GM23338 (cell line): ENCODE results near the gene SLC30A3. TPM values are rescaled to one million over a fixed set of nuclear protein-coding genes. Genes with fewer than 3 reads are reported as not detected.

Experiments
- ATAC-seq: fragments of 200-7000 bp; cut with Tn5 transposase; 3 replicates; pipeline ENCODE4 v1.9.1; 2020
- DNase-seq: peaks from one replicate; pipeline ENCODE4 v3.0.0-alpha.2; 2015; ENCODE audit warnings: low spot score
- H2AFZ ChIP-seq: fragments of 200-600 bp; sonication (generic); 2 replicates; pipeline ENCODE4 v1.8.0; 2016; ENCODE audit warnings: antibody characterized with exemption, mild to moderate bottlenecking, moderate library complexity
- H3F3A ChIP-seq: fragments of 200-600 bp; sonication (generic); replicated peaks from 2 replicates; pipeline ENCODE4 v1.8.0; 2017; ENCODE audit warnings: antibody characterized with exemption, mixed run types, low read depth
- H3K27ac ChIP-seq: fragments of 200-600 bp; sonication (generic); 2 replicates; pipeline ENCODE4 v1.6.1; 2016; ENCODE audit warnings: low read depth
- H3K27me3 ChIP-seq: fragments of 200-600 bp; sonication (generic); 2 replicates; pipeline ENCODE4 v1.8.0; 2016; ENCODE audit warnings: mild to moderate bottlenecking, mixed run types, moderate library complexity; ENCODE audit not compliant: insufficient read depth
- H3K36me3 ChIP-seq: fragments of 200-600 bp; sonication (generic); 2 replicates; pipeline ENCODE4 v1.8.0; 2016; ENCODE audit warnings: mild to moderate bottlenecking; ENCODE audit not compliant: insufficient read depth
- H3K4me1 ChIP-seq: fragments of 200-600 bp; sonication (generic); 2 replicates; pipeline ENCODE4 v1.8.0; 2016; ENCODE audit warnings: mild to moderate bottlenecking, moderate library complexity; ENCODE audit not compliant: insufficient read depth
- H3K4me2 ChIP-seq: fragments of 200-600 bp; sonication (generic); 2 replicates; pipeline ENCODE4 v1.7.1; 2017; ENCODE audit warnings: mixed run types
- H3K4me3 ChIP-seq: fragments of 200-600 bp; sonication (generic); 2 replicates; pipeline ENCODE4 v1.6.1; 2016; ENCODE audit warnings: mixed run types
- H3K79me2 ChIP-seq: fragments of 200-600 bp; sonication (generic); replicated peaks from 2 replicates; pipeline ENCODE4 v1.8.0; 2017; ENCODE audit warnings: mild to moderate bottlenecking; ENCODE audit not compliant: insufficient read depth
- H3K9me2 ChIP-seq: fragments of 200-600 bp; sonication (generic); 2 replicates; pipeline ENCODE4 v1.8.0; 2017; ENCODE audit not compliant: insufficient read depth
- H4K20me1 ChIP-seq: fragments of 200-600 bp; sonication (generic); replicated peaks from 2 replicates; pipeline ENCODE4 v1.8.0; 2017; ENCODE audit warnings: mild to moderate bottlenecking; ENCODE audit not compliant: insufficient read depth
- H3K27ac Mint-ChIP-seq: 2 replicates; pipeline ENCODE4 v1.8.0; 2020; ENCODE audit warnings: inconsistent platforms, mild to moderate bottlenecking, moderate library complexity, mixed read lengths
- H3K27me3 Mint-ChIP-seq: 3 replicates; pipeline ENCODE4 v1.8.0; 2022; ENCODE audit warnings: low read depth, mild to moderate bottlenecking, moderate library complexity, mixed read lengths, inconsistent platforms; ENCODE audit not compliant: insufficient read depth, poor library complexity
- H3K36me3 Mint-ChIP-seq: 3 replicates; pipeline ENCODE4 v1.8.0; 2021; ENCODE audit warnings: low read depth, mild to moderate bottlenecking, inconsistent platforms, moderate library complexity, mixed read lengths
- H3K4me1 Mint-ChIP-seq: 3 replicates; pipeline ENCODE4 v1.8.0; 2020; ENCODE audit warnings: mild to moderate bottlenecking, inconsistent platforms, mixed read lengths
- H3K4me3 Mint-ChIP-seq: 3 replicates; pipeline ENCODE4 v1.8.0; 2021; ENCODE audit warnings: moderate library complexity, mild to moderate bottlenecking, inconsistent platforms, mixed read lengths
- H3K9me3 Mint-ChIP-seq: 3 replicates; pipeline ENCODE4 v1.8.0; 2020; ENCODE audit warnings: moderate library complexity, mild to moderate bottlenecking, inconsistent platforms, mixed read lengths
- CREB1 ChIP-seq: fragments of 250-450 bp; sonication (Bioruptor Pico); IDR thresholded peaks from 2 replicates; pipeline ENCODE4 v1.5.0; 2020; ENCODE audit warnings: low read depth, mild to moderate bottlenecking, moderate library complexity
- CTCF ChIP-seq, 2 experiments: fragments of 200-600 bp in 1 of 2; sonication (generic) in 1 of 2; conservative IDR thresholded peaks; 2 replicates each; pipeline versions ENCODE4 v1.5.1 to v1.6.1; 2016 to 2017; ENCODE audit warnings: antibody characterized with exemption in 2 of 2, low read depth in 2 of 2, mild to moderate bottlenecking in 2 of 2, moderate library complexity in 1 of 2
- ETS1 ChIP-seq: IDR thresholded peaks from 2 replicates; pipeline ENCODE4 v1.6.1; 2016; ENCODE audit warnings: antibody characterized with exemption
- EZH2 ChIP-seq: fragments of 200-600 bp; sonication (generic); IDR thresholded peaks from one replicate; pipeline ENCODE4 v1.8.0; 2017; ENCODE audit warnings: antibody characterized with exemption, mild to moderate bottlenecking, low read depth; ENCODE audit not compliant: unreplicated experiment
- EZH2phosphoT487 ChIP-seq: fragments of 200-600 bp; sonication (generic); IDR thresholded peaks from one replicate; pipeline ENCODE4 v1.8.1; 2018; ENCODE audit warnings: antibody characterized with exemption; ENCODE audit not compliant: unreplicated experiment
- JUNB ChIP-seq: IDR thresholded peaks from one replicate; pipeline ENCODE4 v1.6.1; 2016; ENCODE audit warnings: antibody characterized with exemption; ENCODE audit not compliant: unreplicated experiment
- NANOG ChIP-seq: IDR thresholded peaks from 2 replicates; pipeline ENCODE4 v1.6.1; 2016; ENCODE audit warnings: antibody characterized with exemption, borderline replicate concordance
- POLR2AphosphoS5 ChIP-seq: IDR thresholded peaks from 2 replicates; pipeline ENCODE4 v1.6.1; 2016; ENCODE audit warnings: antibody characterized with exemption, low read depth
- REST ChIP-seq: IDR thresholded peaks from one replicate; pipeline ENCODE4 v1.6.1; 2018; ENCODE audit warnings: antibody characterized with exemption; ENCODE audit not compliant: unreplicated experiment
- STAT1 ChIP-seq: IDR thresholded peaks from one replicate; pipeline ENCODE4 v1.6.1; 2016; ENCODE audit warnings: antibody characterized with exemption; ENCODE audit not compliant: unreplicated experiment
- ZNF114 ChIP-seq: fragments of 250-450 bp; sonication (Bioruptor Pico); IDR thresholded peaks from 2 replicates; pipeline ENCODE4 v1.5.0; 2020; ENCODE audit warnings: mild to moderate bottlenecking, moderate library complexity
- ZNF331 ChIP-seq: fragments of 250-450 bp; sonication (Bioruptor Pico); IDR thresholded peaks from 2 replicates; pipeline ENCODE4 v1.5.0; 2020; ENCODE audit warnings: low read depth, mild to moderate bottlenecking, moderate library complexity
- ZNF462 ChIP-seq: fragments of 250-450 bp; sonication (Bioruptor Pico); IDR thresholded peaks from 2 replicates; pipeline ENCODE4 v1.5.0; 2020; ENCODE audit warnings: mild to moderate bottlenecking, moderate library complexity
- polyA plus RNA-seq: library from polyadenylated mRNA; unstranded; fragments of >200 nt; fragmentation: Nextera tagmentation; extraction: Ambion mirVana; gene quantifications from 2 replicates; pipeline ENCODE4 v1.2.1, GENCODE V29; 2016
- total RNA-seq: library from RNA; depleted of rRNA; stranded (reverse); fragments of >200 nt; shearing (Covaris generic); gene quantifications from 2 replicates; pipeline ENCODE4 v1.2.3, GENCODE V29; 2014

SLC30A3 gene
- total and polyA plus RNA-seq, 2 experiments from 2014 or later, result 4.1 to 8.3 TPM

GRCh38 chr2:27270670-27271069, 7.8 kb upstream of the SLC30A3 start:
- Histone ChIP-seq H3K4me1 (no peaks in the 10 kb centered on the region), H3F3A (no peaks in the 10 kb centered on the region), H3K27me3 (peaks cover 22% of the 10 kb centered on the region), H3K4me2 (no peak overlapping the region), H4K20me1 (no peaks in the 10 kb centered on the region), H3K9me2 (no peaks in the 10 kb centered on the region), H3K4me3 (no peak overlapping the region), H2AFZ (no peak overlapping the region), H3K27ac (no peak overlapping the region), H3K79me2 (no peaks in the 10 kb centered on the region), H3K36me3 (no peaks in the 10 kb centered on the region)
- no peaks in the 10 kb centered on the region for H3K27me3 Mint-ChIP-seq
- H3K4me3 Mint-ChIP-seq, result no peak overlapping the region
- H3K4me1 Mint-ChIP-seq, result peaks cover 5% of the 10 kb centered on the region
- 0 out of 3 replicates have a peak, but pooled peaks cover 3% of the 10 kb centered on the region for H3K9me3 Mint-ChIP-seq
- H3K27ac Mint-ChIP-seq, result no peak overlapping the region
- no peak for DNase-seq
- no peak for ATAC-seq
- TF ChIP-seq ZNF114 (CRISPR knock-in tag) (no peak), CREB1 (no peak), NANOG (no peak), EZH2 (no peak), STAT1 (no peak), REST (no peak), POLR2AphosphoS5 (no peak), EZH2phosphoT487 (no peak), ZNF462 (CRISPR knock-in tag) (no peak), JUNB (no peak), ZNF331 (CRISPR knock-in tag) (no peak), CTCF (conservative IDR thresholded peaks at IDR 0.05; ENCODE audit: low read depth in 2 of 2) (no peak), ETS1 (no peak)
- H3K36me3 Mint-ChIP-seq, result no peaks in the 10 kb centered on the region; the same call in 2 of the 3 replicates
